ENCODE data around the gene NPDC1. TPM values are rescaled to one million over a fixed set of nuclear protein-coding genes. Genes with fewer than 3 reads are reported as not detected.

Gene NPDC1
- total and polyA plus RNA-seq, 2 of the 8 experiments (the other 6 are each of a cell fraction or from before 2014, with no cell fraction given): 26.2 to 44.1 TPM

- WGBS, 2 experiments (ENCODE audit: extremely low coverage in 1 of 2, insufficient coverage in 1 of 2, insufficient read length in 1 of 2, insufficient replicate concordance in 2 of 2, low coverage in 1 of 2, low lambda C conversion rate in 2 of 2, missing lambda C conversion rate in 1 of 2): 71% methylated on average over 22 of the region's 28 CpGs; no CpG with 5 or more reads in 1 of the 2 experiments
- H3K36me3 ChIP-seq (ENCODE audit: control insufficient read depth in 2 of 4, insufficient read depth in 4 of 4, low read length in 3 of 4): no peaks in the 10 kb centered on the region
- ChIA-PET CTCF (ENCODE audit: partially characterized antibody) (interaction anchor here (0.6 to 8.6 kb wide), 15 partner anchors 9 to 507 kb away, joined by 3 to 156 read pairs (median 4); partner anchors contain the start of genes NPDC1, RNF224 and SAPCD2), POLR2A (ENCODE audit: partially characterized antibody) (interaction anchor here (0.9 to 1.4 kb wide), 5 partner anchors 10 to 181 kb away, joined by 3 to 5 read pairs (median 3); partner anchors contain the start of gene SAPCD2)
- no peaks in the 10 kb centered on the region for H3K79me2 ChIP-seq (ENCODE audit: control insufficient read depth in 1 of 2, insufficient read depth in 2 of 2, low read length in 2 of 2)
- peak overlapping the region; percentile 13; the same call in 1 of the 2 replicates for H2BK5ac ChIP-seq (ENCODE audit: low read depth, low read length)
- no peak overlapping the region; the same call in none of the 2 replicates for H3K18ac ChIP-seq (ENCODE audit: extremely low read depth, low read length)
- peaks cover 0 to 2% of the 10 kb centered on the region in 2 experiments for H4K20me1 ChIP-seq (replicated peaks in 1 of 2; ENCODE audit: control insufficient read depth in 1 of 2, insufficient read depth in 2 of 2, low read length in 2 of 2)
- H3K56ac ChIP-seq (replicated peaks; ENCODE audit: insufficient read length, low read depth, low read length): no peak overlapping the region
- FAIRE-seq: no peak
- no peak overlapping the region for H2AK5ac ChIP-seq (ENCODE audit: low read depth, low read length)
- no peak overlapping the region; a peak in 1 of 4 replicates for H3K4me2 ChIP-seq (ENCODE audit: insufficient read depth in 1 of 2, low read depth in 2 of 2, low read length in 2 of 2)
- no peak overlapping the region for H3K14ac ChIP-seq (ENCODE audit: insufficient read length)
- H3K79me1 ChIP-seq (ENCODE audit: low read depth, low read length): no peaks in the 10 kb centered on the region
- H3K27ac ChIP-seq (ENCODE audit: low read depth, low read length): no peak overlapping the region
- no peak overlapping the region for H2BK120ac ChIP-seq (replicated peaks; ENCODE audit: low read depth, low read length)
- no peak overlapping the region for H3K4ac ChIP-seq (replicated peaks; ENCODE audit: insufficient read length, low read depth, low read length)
- H2AFZ ChIP-seq (ENCODE audit: low read length): no peak overlapping the region
- peaks cover 10 to 45% (median 36%) of the 10 kb centered on the region in 4 experiments for H3K27me3 ChIP-seq (replicated peaks in 1 of 4; ENCODE audit: control insufficient read depth in 3 of 4, extremely low read depth in 1 of 4, insufficient read depth in 3 of 4, low read length in 3 of 4)
- no peaks in the 10 kb centered on the region for H3K9me3 ChIP-seq (ENCODE audit: insufficient read depth in 2 of 2, low read depth in 1 of 2, low read length in 1 of 2)
- no peak for DNase-seq (ENCODE audit: low read depth in 1 of 2, low spot score in 2 of 2)
- no peak overlapping the region for H3K4me3 ChIP-seq (ENCODE audit: extremely low read depth in 1 of 4, insufficient read depth in 2 of 4, low read depth in 3 of 4, low read length in 4 of 4)
- no peak overlapping the region for H2BK20ac ChIP-seq (ENCODE audit: low read length)
- peaks cover 9% of the 10 kb centered on the region; the same call in 1 of the 2 replicates for H3K23me2 ChIP-seq (ENCODE audit: low read depth, low read length)
- no peak overlapping the region for H2BK12ac ChIP-seq (ENCODE audit: low read depth, low read length)
- peak overlapping the region; percentile 88; the same call in 1 of the 2 replicates for H4K8ac ChIP-seq (ENCODE audit: extremely low read depth, insufficient read depth, low read length)
- peaks cover 0 to 18% (median 11%) of the 10 kb centered on the region in 4 experiments; a peak in 5 of 7 replicates for H3K4me1 ChIP-seq (replicated peaks in 1 of 4; ENCODE audit: control insufficient read depth in 3 of 4, insufficient read depth in 4 of 4, low read length in 3 of 4)
- H3K9ac ChIP-seq (replicated peaks in 1 of 4; ENCODE audit: extremely low read depth in 1 of 4, low read depth in 3 of 4, low read length in 3 of 4): no peak overlapping the region
- peak overlapping the region; percentile 55 for H4K91ac ChIP-seq (replicated peaks; ENCODE audit: insufficient read length, low read length)
- TF ChIP-seq SRF (IDR thresholded peaks at IDR 0.05; ENCODE audit: low read depth, low read length) (no peak), GTF2F1 (IDR thresholded peaks at IDR 0.05; ENCODE audit: borderline replicate concordance, low read depth, low read length) (no peak), EGR1 (IDR thresholded peaks at IDR 0.05; ENCODE audit: borderline replicate concordance, low read depth, low read length) (peak; percentile 34; the same call in 1 of the 2 replicates), SP1 (IDR thresholded peaks at IDR 0.05; ENCODE audit: low read depth, low read length) (no peak), KDM1A (IDR thresholded peaks at IDR 0.05; ENCODE audit: borderline replicate concordance, low read length) (no peak), BCL11A (IDR thresholded peaks at IDR 0.05; ENCODE audit: low read depth in 2 of 2, low read length in 2 of 2) (no peak), POLR2AphosphoS5 (IDR thresholded peaks at IDR 0.05; ENCODE audit: low read depth, low read length) (no peak), EZH2 (IDR thresholded peaks at IDR 0.05; ENCODE audit: low read depth, low read length, severe bottlenecking) (no peak)
- no peak overlapping the region for H2BK15ac ChIP-seq (ENCODE audit: low read length)
- no peak overlapping the region for H3K23ac ChIP-seq (ENCODE audit: insufficient read length)
- no peak overlapping the region for H4K5ac ChIP-seq (ENCODE audit: insufficient read length, low read depth, low read length)
These were observed 9.7 kb upstream of the NPDC1 start for GRCh38 chr9:137055385-137056364.
